Measurements from ENCODE around the gene BRD7. TPM values are rescaled to one million over a fixed set of nuclear protein-coding genes. Genes with fewer than 3 reads are reported as not detected.

Gene BRD7
- total RNA-seq, 1 experiment from 2014 or later, result 40.0 TPM

- no peaks in the 10 kb centered on the region for H3K27me3 ChIP-seq (ENCODE audit: low read length)
- ChIA-PET CTCF (no interaction called here), POLR2A (ENCODE audit: unreplicated experiment) (no interaction called here)
- peaks cover 4% of the 10 kb centered on the region; the same call in 1 of the 2 replicates for H3K4me1 ChIP-seq (ENCODE audit: insufficient read depth, low read length)
- H3K9me3 ChIP-seq (ENCODE audit: low read length), result no peaks in the 10 kb centered on the region
- no peaks in the 10 kb centered on the region for H3F3A ChIP-seq (ENCODE audit: low read length, unreplicated experiment)
- no peak overlapping the region for H3K27ac ChIP-seq (ENCODE audit: low read length)
- ATAC-seq (no peak), DNase-seq (no peak)
- H3K79me2 ChIP-seq (ENCODE audit: low read length), result no peaks in the 10 kb centered on the region
- no peaks in the 10 kb centered on the region for H4K20me1 ChIP-seq (ENCODE audit: low read length)
- no peak overlapping the region for H3K9ac ChIP-seq (ENCODE audit: low read length)
- BruUV-seq (replicated peaks), result no TSS peak
- no peaks in the 10 kb centered on the region for H3K9me2 ChIP-seq (replicated peaks; ENCODE audit: low read length)
- intact Hi-C loops (cut with micrococcal nuclease), result no loop called here
- H3K4me3 ChIP-seq (ENCODE audit: low read length), result no peak overlapping the region
- no peak overlapping the region for H3K4me2 ChIP-seq (ENCODE audit: low read length)
- TF ChIP-seq EZH2phosphoT487 (IDR thresholded peaks at IDR 0.05; ENCODE audit: borderline replicate concordance, low read length), result no peak
- TF ChIP-seq CTCF (conservative IDR thresholded peaks at IDR 0.05; ENCODE audit: low read depth, low read length), result no peak
- no peak for TF ChIP-seq EZH2 (IDR thresholded peaks at IDR 0.05; ENCODE audit: low read length, unreplicated experiment)
- peaks cover 6% of the 10 kb centered on the region for H3K36me3 ChIP-seq (ENCODE audit: low read depth, low read length)
- H2AFZ ChIP-seq (ENCODE audit: low read length), result no peak overlapping the region
Measured at GRCh38 chr16:50309527-50310307, 59.1 kb downstream of the BRD7 start.

GRCh38 chr16:50309156-50309526 lies 59.6 kb downstream of the BRD7 start:
- H3K27ac ChIP-seq (ENCODE audit: low read length), result no peak overlapping the region

More at GRCh38 chr16:50309156-50309526, 59.6 kb downstream of the BRD7 start:
- Histone ChIP-seq H2AFZ (ENCODE audit: low read length) (no peak overlapping the region), H3K9ac (ENCODE audit: low read length) (no peak overlapping the region), H3K79me2 (ENCODE audit: low read length) (no peaks in the 10 kb centered on the region), H3K27me3 (ENCODE audit: low read length) (no peaks in the 10 kb centered on the region), H3K9me2 (replicated peaks; ENCODE audit: low read length) (no peaks in the 10 kb centered on the region), H3K4me3 (ENCODE audit: low read length) (no peak overlapping the region), H4K20me1 (ENCODE audit: low read length) (no peaks in the 10 kb centered on the region), H3K9me3 (ENCODE audit: low read length) (no peaks in the 10 kb centered on the region), H3F3A (ENCODE audit: low read length, unreplicated experiment) (no peaks in the 10 kb centered on the region), H3K36me3 (ENCODE audit: low read depth, low read length) (peaks cover 6% of the 10 kb centered on the region; the same call in 1 of the 2 replicates), H3K4me2 (ENCODE audit: low read length) (no peak overlapping the region), H3K4me1 (ENCODE audit: insufficient read depth, low read length) (peaks cover 4% of the 10 kb centered on the region; the same call in 1 of the 2 replicates)
- intact Hi-C loops (cut with micrococcal nuclease), result no loop called here
- DNase-seq (no peak), ATAC-seq (no peak)
- POLR2A ChIA-PET (ENCODE audit: unreplicated experiment), result no interaction called here
- TF ChIP-seq EZH2phosphoT487 (IDR thresholded peaks at IDR 0.05; ENCODE audit: borderline replicate concordance, low read length) (no peak), CTCF (conservative IDR thresholded peaks at IDR 0.05; ENCODE audit: low read depth, low read length) (no peak), EZH2 (IDR thresholded peaks at IDR 0.05; ENCODE audit: low read length, unreplicated experiment) (no peak)
- no TSS peak for BruUV-seq (replicated peaks)
- CTCF ChIA-PET, result no interaction called here

Data from PC-3 (cell line).